Measurements from ENCODE around the gene NHERF1. TPM values are rescaled to one million over a fixed set of nuclear protein-coding genes. Genes with fewer than 3 reads are reported as not detected.

The NHERF1 gene
- total RNA-seq, 1 experiment from 2014 or later = 83.6 TPM

DNA sequence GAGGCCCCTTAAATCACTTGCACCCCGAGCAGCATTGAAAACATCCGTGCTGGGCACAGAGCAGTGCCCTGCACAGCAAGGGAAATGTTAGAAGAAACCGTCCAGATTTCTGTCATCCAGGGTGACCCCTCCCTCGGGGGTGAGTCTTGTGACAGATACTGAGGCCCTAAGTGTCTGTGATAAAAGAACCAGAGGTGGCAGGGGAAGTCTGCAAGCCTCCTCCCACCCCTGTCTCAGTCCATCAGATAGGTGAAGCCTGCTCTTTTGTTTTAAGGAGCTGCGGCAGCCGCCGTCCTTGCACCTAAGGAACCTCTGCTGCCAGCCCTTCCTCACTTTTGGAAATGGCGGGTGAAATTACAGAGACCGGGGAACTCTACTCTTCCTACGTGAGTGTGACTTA lies 28.6 kb downstream of the NHERF1 start:
- BruUV-seq (replicated peaks) = no TSS peak
- Histone ChIP-seq H3F3A (ENCODE audit: insufficient read depth, low read depth) (0 out of 2 replicates have a peak, but pooled peaks cover 3% of the 10 kb centered on the region), H3K4me3 (peak overlapping the region; percentile 58), H3K4me2 (peak overlapping the region; percentile 98), H3K27me3 (ENCODE audit: insufficient read depth, low read depth) (no peaks in the 10 kb centered on the region), H3K27ac (no peak overlapping the region), H3K36me3 (ENCODE audit: low read depth) (0 out of 2 replicates have a peak, but pooled peaks cover 5% of the 10 kb centered on the region), H4K20me1 (ENCODE audit: insufficient read depth) (peaks cover 5% of the 10 kb centered on the region; the same call in 1 of the 2 replicates), H3K9me3 (ENCODE audit: insufficient read depth, low read depth) (no peaks in the 10 kb centered on the region), H3K79me2 (ENCODE audit: low read depth) (peaks cover 24% of the 10 kb centered on the region), H3K9me2 (ENCODE audit: insufficient read depth) (no peaks in the 10 kb centered on the region), H2AFZ (peak overlapping the region; percentile 74), H3K4me1 (replicated peaks; ENCODE audit: insufficient read depth) (peaks cover 16% of the 10 kb centered on the region)
- TF ChIP-seq, protein P1, sequence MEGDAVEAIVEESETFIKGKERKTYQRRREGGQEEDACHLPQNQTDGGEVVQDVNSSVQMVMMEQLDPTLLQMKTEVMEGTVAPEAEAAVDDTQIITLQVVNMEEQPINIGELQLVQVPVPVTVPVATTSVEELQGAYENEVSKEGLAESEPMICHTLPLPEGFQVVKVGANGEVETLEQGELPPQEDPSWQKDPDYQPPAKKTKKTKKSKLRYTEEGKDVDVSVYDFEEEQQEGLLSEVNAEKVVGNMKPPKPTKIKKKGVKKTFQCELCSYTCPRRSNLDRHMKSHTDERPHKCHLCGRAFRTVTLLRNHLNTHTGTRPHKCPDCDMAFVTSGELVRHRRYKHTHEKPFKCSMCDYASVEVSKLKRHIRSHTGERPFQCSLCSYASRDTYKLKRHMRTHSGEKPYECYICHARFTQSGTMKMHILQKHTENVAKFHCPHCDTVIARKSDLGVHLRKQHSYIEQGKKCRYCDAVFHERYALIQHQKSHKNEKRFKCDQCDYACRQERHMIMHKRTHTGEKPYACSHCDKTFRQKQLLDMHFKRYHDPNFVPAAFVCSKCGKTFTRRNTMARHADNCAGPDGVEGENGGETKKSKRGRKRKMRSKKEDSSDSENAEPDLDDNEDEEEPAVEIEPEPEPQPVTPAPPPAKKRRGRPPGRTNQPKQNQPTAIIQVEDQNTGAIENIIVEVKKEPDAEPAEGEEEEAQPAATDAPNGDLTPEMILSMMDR (conservative IDR thresholded peaks at IDR 0.05) = no peak
- TF ChIP-seq EZH2 (IDR thresholded peaks at IDR 0.05; ENCODE audit: low read depth) = no peak
- POLR2A ChIA-PET (ENCODE audit: unreplicated experiment) = interaction anchor here (1.0 kb wide), 1 partner anchor 96 kb away, joined by 3 read pairs; no protein-coding TSS in a partner anchor
- DNase-seq = no peak
- CTCF ChIA-PET = interaction anchor here (0.6 to 1.7 kb wide), 7 partner anchors 12 to 398 kb away, joined by 3 to 8 read pairs (median 4); no protein-coding TSS in a partner anchor
- intact Hi-C loops (cut with micrococcal nuclease; ENCODE audit: unreplicated experiment) = loop anchor here (10.0 kb wide), 1 partner anchor 178 kb away; no protein-coding TSS in a partner anchor

DNA sequence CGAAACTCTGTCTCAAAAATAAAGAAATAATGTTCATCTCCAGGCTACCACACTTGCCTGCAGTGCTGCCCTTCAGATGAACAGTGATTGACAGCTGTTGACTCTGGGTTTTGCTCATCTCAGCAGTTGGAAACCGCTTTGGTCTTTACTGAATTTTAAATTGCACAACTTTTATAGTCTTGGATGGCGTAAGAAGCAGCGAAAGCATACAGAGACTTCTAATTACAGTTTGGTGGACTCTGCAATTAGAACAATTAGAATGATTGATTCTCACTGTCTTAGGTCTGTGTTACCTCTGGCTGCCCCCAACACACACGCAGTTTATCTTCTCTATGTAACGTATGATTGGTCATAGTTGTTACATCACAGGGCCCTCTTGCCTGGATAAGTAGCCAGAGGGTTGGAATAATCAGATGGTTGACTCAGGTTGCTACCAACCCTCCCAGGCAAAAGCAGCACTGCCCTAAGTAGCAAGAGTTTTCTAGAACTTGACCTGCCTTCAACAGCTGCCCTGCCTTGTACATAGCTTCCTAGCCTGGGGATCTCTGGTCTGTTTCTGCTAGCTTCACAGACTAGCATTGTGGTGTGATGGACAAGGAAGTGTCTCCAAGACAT lies 29.6 kb downstream of the NHERF1 start:
- Histone ChIP-seq H3K27ac (no peak overlapping the region), H3K4me2 (no peak overlapping the region), H3K79me2 (ENCODE audit: low read depth) (peaks cover 24% of the 10 kb centered on the region), H3K27me3 (ENCODE audit: insufficient read depth, low read depth) (no peaks in the 10 kb centered on the region), H3K9me3 (ENCODE audit: insufficient read depth, low read depth) (no peaks in the 10 kb centered on the region), H2AFZ (no peak overlapping the region), H3K4me1 (replicated peaks; ENCODE audit: insufficient read depth) (peaks cover 16% of the 10 kb centered on the region), H3K4me3 (no peak overlapping the region), H3K9me2 (ENCODE audit: insufficient read depth) (no peaks in the 10 kb centered on the region), H3F3A (ENCODE audit: insufficient read depth, low read depth) (no peaks in the 10 kb centered on the region), H3K36me3 (ENCODE audit: low read depth) (0 out of 2 replicates have a peak, but pooled peaks cover 4% of the 10 kb centered on the region), H4K20me1 (ENCODE audit: insufficient read depth) (peaks cover 5% of the 10 kb centered on the region; the same call in 1 of the 2 replicates)
- POLR2A ChIA-PET (ENCODE audit: unreplicated experiment) = no interaction called here
- intact Hi-C loops (cut with micrococcal nuclease; ENCODE audit: unreplicated experiment) = loop anchor here (10.0 kb wide), 1 partner anchor 177 kb away; no protein-coding TSS in a partner anchor
- BruUV-seq (replicated peaks) = TSS peak; percentile 24
- CTCF ChIA-PET = interaction anchor here (0.7 kb wide), 1 partner anchor 340 kb away, joined by 3 read pairs; no protein-coding TSS in a partner anchor
- no peak for DNase-seq
- TF ChIP-seq, protein P1 (conservative IDR thresholded peaks at IDR 0.05) = no peak
- TF ChIP-seq EZH2 (IDR thresholded peaks at IDR 0.05; ENCODE audit: low read depth) = no peak

DNA sequence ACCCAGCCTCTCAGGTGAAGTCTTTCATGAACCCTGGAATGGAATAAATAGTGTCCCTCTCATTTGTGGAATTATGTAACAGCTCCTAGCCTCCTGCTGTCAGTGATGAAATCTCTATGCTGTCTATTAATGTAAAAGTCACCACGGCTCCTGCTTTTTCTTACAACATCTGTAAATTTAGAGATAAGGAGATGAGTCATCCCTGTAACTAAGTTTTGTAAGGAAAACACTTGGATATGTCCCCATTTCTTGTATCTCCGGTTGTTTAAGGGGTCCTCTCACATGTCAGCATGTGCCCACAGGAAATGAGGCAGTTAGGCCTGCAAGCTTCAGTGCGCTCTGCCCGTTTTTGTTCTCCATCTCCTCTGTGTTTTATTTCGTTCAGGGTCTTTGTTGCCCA lies 30.5 kb downstream of the NHERF1 start:
- no peak overlapping the region for H2AFZ ChIP-seq
- peaks cover 16% of the 10 kb centered on the region for H3K4me1 ChIP-seq (replicated peaks; ENCODE audit: insufficient read depth)
- peaks cover 24% of the 10 kb centered on the region for H3K79me2 ChIP-seq (ENCODE audit: low read depth)
- no peaks in the 10 kb centered on the region for H3F3A ChIP-seq (ENCODE audit: insufficient read depth, low read depth)
- POLR2A ChIA-PET (ENCODE audit: unreplicated experiment) = no interaction called here
- no peaks in the 10 kb centered on the region for H4K20me1 ChIP-seq (ENCODE audit: insufficient read depth)
- no peaks in the 10 kb centered on the region for H3K9me2 ChIP-seq (ENCODE audit: insufficient read depth)
- no peaks in the 10 kb centered on the region for H3K9me3 ChIP-seq (ENCODE audit: insufficient read depth, low read depth)
- no peak overlapping the region for H3K4me2 ChIP-seq
- no peaks in the 10 kb centered on the region for H3K27me3 ChIP-seq (ENCODE audit: insufficient read depth, low read depth)
- no peak overlapping the region for H3K27ac ChIP-seq
- H3K36me3 ChIP-seq (ENCODE audit: low read depth) = no peaks in the 10 kb centered on the region
- no peak for TF ChIP-seq EZH2 (IDR thresholded peaks at IDR 0.05; ENCODE audit: low read depth)
- TF ChIP-seq, protein P1 (conservative IDR thresholded peaks at IDR 0.05) = no peak
- DNase-seq = peak in 1 of 2 experiments; percentile 53
- intact Hi-C loops (cut with micrococcal nuclease; ENCODE audit: unreplicated experiment) = loop anchor here (10.0 kb wide), 1 partner anchor 176 kb away; no protein-coding TSS in a partner anchor
- no TSS peak for BruUV-seq (replicated peaks)
- CTCF ChIA-PET = no interaction called here
- H3K4me3 ChIP-seq = no peak overlapping the region
